ENCODE measurements around the gene SAP30L.

DNA sequence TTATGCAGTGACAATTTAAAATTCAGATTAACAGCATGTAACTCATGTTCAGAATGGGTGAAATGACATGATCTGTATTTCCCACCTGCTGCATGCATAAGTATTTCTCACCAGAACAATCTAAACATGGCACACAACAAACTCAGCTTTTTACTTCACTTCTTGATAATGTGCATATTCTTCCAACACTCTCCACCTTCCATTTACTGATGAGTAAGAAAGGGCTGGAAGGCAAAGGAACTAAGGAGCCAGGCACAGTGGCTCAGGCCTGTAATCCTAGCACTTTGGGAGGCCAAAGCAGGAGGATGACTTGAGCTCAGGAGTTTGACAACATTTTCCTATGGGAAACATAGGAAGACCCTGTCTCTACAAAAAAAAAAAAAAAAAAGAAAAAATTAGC, 35.8 kb upstream of the SAP30L start:
- TF ChIP-seq, protein P1, sequence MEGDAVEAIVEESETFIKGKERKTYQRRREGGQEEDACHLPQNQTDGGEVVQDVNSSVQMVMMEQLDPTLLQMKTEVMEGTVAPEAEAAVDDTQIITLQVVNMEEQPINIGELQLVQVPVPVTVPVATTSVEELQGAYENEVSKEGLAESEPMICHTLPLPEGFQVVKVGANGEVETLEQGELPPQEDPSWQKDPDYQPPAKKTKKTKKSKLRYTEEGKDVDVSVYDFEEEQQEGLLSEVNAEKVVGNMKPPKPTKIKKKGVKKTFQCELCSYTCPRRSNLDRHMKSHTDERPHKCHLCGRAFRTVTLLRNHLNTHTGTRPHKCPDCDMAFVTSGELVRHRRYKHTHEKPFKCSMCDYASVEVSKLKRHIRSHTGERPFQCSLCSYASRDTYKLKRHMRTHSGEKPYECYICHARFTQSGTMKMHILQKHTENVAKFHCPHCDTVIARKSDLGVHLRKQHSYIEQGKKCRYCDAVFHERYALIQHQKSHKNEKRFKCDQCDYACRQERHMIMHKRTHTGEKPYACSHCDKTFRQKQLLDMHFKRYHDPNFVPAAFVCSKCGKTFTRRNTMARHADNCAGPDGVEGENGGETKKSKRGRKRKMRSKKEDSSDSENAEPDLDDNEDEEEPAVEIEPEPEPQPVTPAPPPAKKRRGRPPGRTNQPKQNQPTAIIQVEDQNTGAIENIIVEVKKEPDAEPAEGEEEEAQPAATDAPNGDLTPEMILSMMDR (conservative IDR thresholded peaks at IDR 0.05 in 1 of 2, IDR thresholded peaks at IDR 0.05 in 1 of 2; ENCODE audit: low read depth in 1 of 2, low read length in 2 of 2): no peak
- no peak for TF ChIP-seq EZH2 (IDR thresholded peaks at IDR 0.05; ENCODE audit: low read length, missing control alignments)
